Measurements from ENCODE around the gene DNAJC5.

DNA sequence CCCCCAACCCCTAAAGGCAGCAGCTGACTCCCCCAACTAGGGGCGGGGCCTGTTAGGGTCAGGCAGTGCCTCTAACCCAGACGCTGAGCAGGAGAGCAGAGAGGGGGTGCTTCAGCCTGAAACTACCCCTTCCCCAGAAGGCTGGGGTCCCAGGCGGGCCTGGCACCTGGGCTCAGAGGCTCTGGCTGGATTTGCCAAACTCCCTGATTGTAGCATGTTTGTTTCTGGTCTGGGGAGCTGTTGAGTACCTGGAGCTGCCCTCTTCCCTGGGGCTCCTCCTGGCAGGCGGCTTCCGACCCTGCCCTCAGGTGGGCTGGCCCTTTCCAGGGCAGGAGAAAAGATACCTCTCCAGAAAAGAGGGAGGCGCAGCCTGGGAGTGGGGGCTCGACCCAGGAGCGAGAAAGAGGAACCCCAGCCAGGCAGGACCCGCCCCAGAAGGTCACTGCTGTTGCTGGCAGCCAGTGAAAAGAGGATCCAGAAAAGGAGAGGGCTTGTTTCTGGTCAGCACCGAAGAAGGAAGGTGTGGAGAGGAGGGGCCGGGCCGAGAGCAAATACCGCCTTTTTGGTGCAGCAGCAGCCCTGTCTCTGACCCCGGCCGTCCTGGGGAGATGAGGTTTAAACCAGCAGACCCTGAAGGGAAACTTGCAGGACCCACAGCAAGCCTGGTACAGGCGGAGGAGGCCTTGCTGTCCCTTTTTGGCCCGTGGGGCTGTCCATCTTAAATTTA lies 34.4 kb upstream of the DNAJC5 start:
- TF ChIP-seq, protein P1, sequence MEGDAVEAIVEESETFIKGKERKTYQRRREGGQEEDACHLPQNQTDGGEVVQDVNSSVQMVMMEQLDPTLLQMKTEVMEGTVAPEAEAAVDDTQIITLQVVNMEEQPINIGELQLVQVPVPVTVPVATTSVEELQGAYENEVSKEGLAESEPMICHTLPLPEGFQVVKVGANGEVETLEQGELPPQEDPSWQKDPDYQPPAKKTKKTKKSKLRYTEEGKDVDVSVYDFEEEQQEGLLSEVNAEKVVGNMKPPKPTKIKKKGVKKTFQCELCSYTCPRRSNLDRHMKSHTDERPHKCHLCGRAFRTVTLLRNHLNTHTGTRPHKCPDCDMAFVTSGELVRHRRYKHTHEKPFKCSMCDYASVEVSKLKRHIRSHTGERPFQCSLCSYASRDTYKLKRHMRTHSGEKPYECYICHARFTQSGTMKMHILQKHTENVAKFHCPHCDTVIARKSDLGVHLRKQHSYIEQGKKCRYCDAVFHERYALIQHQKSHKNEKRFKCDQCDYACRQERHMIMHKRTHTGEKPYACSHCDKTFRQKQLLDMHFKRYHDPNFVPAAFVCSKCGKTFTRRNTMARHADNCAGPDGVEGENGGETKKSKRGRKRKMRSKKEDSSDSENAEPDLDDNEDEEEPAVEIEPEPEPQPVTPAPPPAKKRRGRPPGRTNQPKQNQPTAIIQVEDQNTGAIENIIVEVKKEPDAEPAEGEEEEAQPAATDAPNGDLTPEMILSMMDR (IDR thresholded peaks at IDR 0.05) = no peak
- TF ChIP-seq POLR2A (IDR thresholded peaks at IDR 0.05) = no peak

Data from body of pancreas (tissue), 4 donors.